GM12864 (cell line): Measurements from ENCODE around the gene VSIG10L2.

Experiments
- DNase-seq: peaks from one replicate; pipeline ENCODE4 v3.0.0-alpha.2; 2011; ENCODE audit warnings: low read depth
- H3K4me3 ChIP-seq: 2 replicates; pipeline ENCODE4 v1.5.1; 2011; ENCODE audit warnings: mild to moderate bottlenecking, low read depth, low read length, control low read depth
- TF ChIP-seq, protein P1 (sequence below): IDR thresholded peaks from 2 replicates; pipeline ENCODE4 v1.5.1; 2011; ENCODE audit warnings: low read depth, mild to moderate bottlenecking, moderate library complexity, low read length, control low read depth, inconsistent platforms; ENCODE audit errors: missing control alignments

The VSIG10L2 gene

DNA sequence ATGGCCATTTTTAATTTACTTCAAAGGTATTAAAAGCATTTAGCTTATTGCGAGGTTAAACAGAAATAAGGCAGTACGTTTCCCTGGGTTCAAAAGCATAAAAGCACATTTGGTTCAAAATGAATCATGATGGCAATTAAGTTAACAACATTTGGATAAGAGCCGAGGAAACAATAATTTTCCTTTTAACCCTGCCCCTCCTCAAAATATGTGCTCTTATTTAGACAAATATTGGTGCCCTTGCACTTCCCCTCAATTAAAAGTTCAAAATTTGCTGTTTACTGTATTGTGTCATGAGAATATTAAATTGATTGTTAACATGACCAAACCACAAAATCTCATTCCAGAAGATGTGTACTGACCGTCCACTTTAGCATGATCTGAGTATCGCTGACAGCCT is 48.7 kb downstream of the VSIG10L2 start:
- no peak overlapping the region for H3K4me3 ChIP-seq
- TF ChIP-seq, protein P1, sequence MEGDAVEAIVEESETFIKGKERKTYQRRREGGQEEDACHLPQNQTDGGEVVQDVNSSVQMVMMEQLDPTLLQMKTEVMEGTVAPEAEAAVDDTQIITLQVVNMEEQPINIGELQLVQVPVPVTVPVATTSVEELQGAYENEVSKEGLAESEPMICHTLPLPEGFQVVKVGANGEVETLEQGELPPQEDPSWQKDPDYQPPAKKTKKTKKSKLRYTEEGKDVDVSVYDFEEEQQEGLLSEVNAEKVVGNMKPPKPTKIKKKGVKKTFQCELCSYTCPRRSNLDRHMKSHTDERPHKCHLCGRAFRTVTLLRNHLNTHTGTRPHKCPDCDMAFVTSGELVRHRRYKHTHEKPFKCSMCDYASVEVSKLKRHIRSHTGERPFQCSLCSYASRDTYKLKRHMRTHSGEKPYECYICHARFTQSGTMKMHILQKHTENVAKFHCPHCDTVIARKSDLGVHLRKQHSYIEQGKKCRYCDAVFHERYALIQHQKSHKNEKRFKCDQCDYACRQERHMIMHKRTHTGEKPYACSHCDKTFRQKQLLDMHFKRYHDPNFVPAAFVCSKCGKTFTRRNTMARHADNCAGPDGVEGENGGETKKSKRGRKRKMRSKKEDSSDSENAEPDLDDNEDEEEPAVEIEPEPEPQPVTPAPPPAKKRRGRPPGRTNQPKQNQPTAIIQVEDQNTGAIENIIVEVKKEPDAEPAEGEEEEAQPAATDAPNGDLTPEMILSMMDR = no peak
- DNase-seq = no peak

DNA sequence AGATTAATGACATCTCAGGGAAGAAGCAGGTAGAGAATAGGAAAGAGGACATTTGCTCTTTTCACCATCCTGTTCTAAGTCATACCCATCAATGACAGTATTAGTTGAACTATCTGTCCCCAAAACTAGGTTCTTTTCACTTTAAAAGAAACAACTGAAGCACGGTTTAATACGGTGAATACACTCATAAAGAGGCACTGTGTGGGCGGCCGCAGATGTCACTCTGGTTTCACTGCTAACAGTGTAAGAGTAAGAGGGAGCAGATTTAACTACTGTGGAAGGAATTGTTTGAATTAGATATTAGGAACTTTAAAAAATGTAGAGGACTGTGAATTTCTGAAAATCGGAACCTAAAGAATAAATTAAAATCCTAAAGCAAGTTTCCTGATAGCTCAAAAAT is 49.5 kb downstream of the VSIG10L2 start:
- peak; percentile 13 for DNase-seq
- TF ChIP-seq, protein P1 = no peak
- H3K4me3 ChIP-seq = no peak overlapping the region

DNA sequence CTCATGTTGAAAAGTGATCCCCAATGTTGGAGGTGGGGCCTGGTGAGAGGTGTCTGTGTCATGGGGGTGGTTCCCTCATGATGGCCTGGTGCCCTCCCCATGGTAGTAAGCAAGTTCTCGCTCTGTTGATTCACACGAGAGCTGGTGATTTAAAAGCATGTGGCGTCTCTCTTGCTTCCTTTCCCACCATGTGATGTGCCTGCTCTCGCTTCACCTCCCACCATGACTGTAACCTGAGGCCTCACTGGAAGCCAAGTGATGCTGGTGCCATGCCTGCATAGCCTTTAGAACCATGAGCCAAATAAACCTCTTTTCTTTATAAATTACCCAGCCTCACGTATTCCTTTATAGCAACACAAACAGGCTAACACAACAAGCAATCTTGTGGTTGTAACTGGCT is 52.4 kb downstream of the VSIG10L2 start:
- DNase-seq = no peak
- no peak overlapping the region for H3K4me3 ChIP-seq
- TF ChIP-seq, protein P1 = no peak

DNA sequence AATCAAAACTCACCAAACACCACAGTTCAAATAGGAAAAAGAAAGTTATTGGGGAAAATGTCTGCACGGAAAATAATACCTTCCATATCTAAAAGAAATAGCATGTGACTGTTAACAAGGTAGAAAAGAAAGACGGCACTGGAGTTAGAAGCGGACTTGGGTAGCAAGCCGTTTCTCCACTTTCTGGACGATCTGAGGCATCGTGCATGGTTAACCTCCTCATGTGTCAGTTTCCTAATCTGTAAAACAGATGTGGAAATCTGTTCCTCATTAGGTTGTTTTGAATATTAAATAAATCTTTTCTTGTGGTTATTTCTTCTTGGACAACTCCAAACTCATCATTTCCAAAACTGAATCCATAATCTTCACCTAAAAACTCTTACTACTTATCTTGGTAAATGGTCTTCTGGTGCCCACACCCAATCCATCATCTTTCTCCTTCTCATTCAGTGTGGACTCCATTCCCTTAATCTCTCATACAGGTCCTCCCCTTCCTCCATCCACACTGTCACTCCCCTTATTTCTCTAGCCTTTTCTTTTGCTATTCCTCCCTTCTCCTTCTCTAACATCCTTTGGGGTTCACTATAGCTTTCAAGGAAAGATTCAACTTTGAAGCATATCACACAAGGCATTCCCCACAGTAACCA is 53.5 kb downstream of the VSIG10L2 start:
- no peak overlapping the region for H3K4me3 ChIP-seq
- no peak for DNase-seq
- TF ChIP-seq, protein P1 = no peak

DNA sequence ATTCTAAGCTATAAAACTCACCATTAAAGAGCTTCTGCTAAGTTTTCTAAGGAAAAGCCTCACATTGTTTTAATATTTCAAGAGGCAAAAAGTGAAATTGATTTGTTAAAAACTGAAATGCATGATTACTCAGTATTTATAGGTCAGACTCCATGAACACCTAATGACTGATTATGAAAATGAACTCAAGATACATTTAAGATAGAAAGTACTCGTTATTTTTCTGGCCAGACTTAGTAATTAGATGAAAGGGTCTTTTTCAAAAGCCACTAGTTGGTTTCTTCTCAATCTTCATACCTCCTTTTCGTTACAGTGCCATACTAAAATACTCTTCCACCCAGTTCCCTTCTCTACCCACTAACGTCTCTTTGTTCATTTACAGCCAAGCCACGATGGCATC is 56.3 kb downstream of the VSIG10L2 start:
- H3K4me3 ChIP-seq = no peak overlapping the region
- TF ChIP-seq, protein P1 = no peak

More for the DNA sequence above, 56.3 kb downstream of the VSIG10L2 start:
- no peak for DNase-seq
